Common myeloid progenitor, CD34-positive (primary cell): ENCODE data around the gene PCBD2.
A peak's percentile ranks its signal among the peaks of the same experiment; 100 is the strongest.

Experiments
- CTCF ChIA-PET: fragments of 350-600 bp; sonication (Branson Sonifier 250); formaldehyde crosslinking; loops from one replicate; lab custom pipeline; 2021; ENCODE audit warnings: antibody characterized with exemption; lab: Charles Lee
- POLR2A ChIA-PET: fragments of 350-600 bp; sonication (Branson Sonifier 250); formaldehyde crosslinking; loops from one replicate; lab custom pipeline; 2021; ENCODE audit warnings: antibody characterized with exemption; lab: Charles Lee
- DNase-seq, 3 donors: peaks; one replicate each; pipeline versions ENCODE4 v3.0.0 to v3.0.0-alpha.2; 2013
- H3K27ac ChIP-seq, 2 experiments: 1 replicate in 1 of 2; 2 replicates in 1 of 2; pipeline ENCODE4 v1.7.0; 2013; ENCODE audit warnings: inconsistent platforms in 2 of 2, low read length in 2 of 2, mild to moderate bottlenecking in 2 of 2, low read depth in 1 of 2, moderate library complexity in 1 of 2; ENCODE audit not compliant: severe bottlenecking in 2 of 2, insufficient read depth in 1 of 2, poor library complexity in 1 of 2
- H3K27me3 ChIP-seq, 5 experiments: replicated peaks in 2 of 5; 1 replicate in 3 of 5; 2 replicates in 2 of 5; pipeline versions ENCODE4 v1.6.1 to v1.7.0; 2013; ENCODE audit warnings: low read length in 4 of 5, mild to moderate bottlenecking in 2 of 5, moderate library complexity in 2 of 5, inconsistent platforms in 1 of 5; ENCODE audit not compliant: insufficient read depth in 5 of 5, control insufficient read depth in 4 of 5
- H3K36me3 ChIP-seq, 4 experiments: 1 replicate in 2 of 4; 2 replicates in 2 of 4; pipeline versions ENCODE4 v1.6.1 to v1.7.0; 2013; ENCODE audit warnings: low read length in 3 of 4, control low read depth in 1 of 4, mild to moderate bottlenecking in 1 of 4; ENCODE audit not compliant: control insufficient read depth in 4 of 4, insufficient read depth in 4 of 4
- H3K4me1 ChIP-seq, 4 experiments: 1 replicate in 3 of 4; 2 replicates in 1 of 4; pipeline versions ENCODE4 v1.6.1 to v1.7.1; 2013; ENCODE audit warnings: low read length in 3 of 4, mild to moderate bottlenecking in 3 of 4, control low read depth in 1 of 4, inconsistent platforms in 1 of 4, moderate library complexity in 1 of 4; ENCODE audit not compliant: control insufficient read depth in 4 of 4, insufficient read depth in 4 of 4; ENCODE audit errors: control extremely low read depth in 1 of 4
- H3K4me3 ChIP-seq, 7 experiments: 1 replicate in 4 of 7; 2 replicates in 3 of 7; pipeline versions ENCODE4 v1.5.1 to v1.7.0; 2013; ENCODE audit warnings: mild to moderate bottlenecking in 7 of 7, low read length in 6 of 7, moderate library complexity in 6 of 7, inconsistent platforms in 2 of 7, low read depth in 2 of 7, control low read depth in 1 of 7; ENCODE audit not compliant: insufficient read depth in 4 of 7, control insufficient read depth in 1 of 7; ENCODE audit errors: extremely low read depth in 1 of 7
- H3K9me3 ChIP-seq, 5 experiments: 1 replicate in 4 of 5; 2 replicates in 1 of 5; pipeline versions ENCODE4 v1.6.1 to v1.7.1; 2013; ENCODE audit warnings: low read length in 4 of 5, mild to moderate bottlenecking in 2 of 5, inconsistent platforms in 1 of 5, low read depth in 1 of 5, moderate library complexity in 1 of 5; ENCODE audit not compliant: control insufficient read depth in 4 of 5, insufficient read depth in 2 of 5; ENCODE audit errors: control extremely low read depth in 1 of 5
- WGBS: methylation state at CpG from one replicate; pipeline ENCODE4 v1.1.5; 2013; ENCODE audit not compliant: insufficient coverage; 5-methylcytosine and 5-hydroxymethylcytosine counted together

PCBD2 gene

GRCh38 chr5:134937526-134937925 is 32.6 kb downstream of the PCBD2 start:
- ChIA-PET CTCF (no interaction called here), POLR2A (no interaction called here)
- H3K4me3 ChIP-seq, result no peak overlapping the region
- 100% methylated on average over 7 of the region's 8 CpGs for WGBS
- no peaks in the 10 kb centered on the region for H3K4me1 ChIP-seq
- H3K27me3 ChIP-seq, result no peaks in the 10 kb centered on the region
- H3K27ac ChIP-seq, result no peak overlapping the region
- H3K9me3 ChIP-seq, result no peaks in the 10 kb centered on the region
- H3K36me3 ChIP-seq, result peaks cover 3 to 34% (median 21%) of the 10 kb centered on the region in 4 experiments
- no peak for DNase-seq

DNA sequence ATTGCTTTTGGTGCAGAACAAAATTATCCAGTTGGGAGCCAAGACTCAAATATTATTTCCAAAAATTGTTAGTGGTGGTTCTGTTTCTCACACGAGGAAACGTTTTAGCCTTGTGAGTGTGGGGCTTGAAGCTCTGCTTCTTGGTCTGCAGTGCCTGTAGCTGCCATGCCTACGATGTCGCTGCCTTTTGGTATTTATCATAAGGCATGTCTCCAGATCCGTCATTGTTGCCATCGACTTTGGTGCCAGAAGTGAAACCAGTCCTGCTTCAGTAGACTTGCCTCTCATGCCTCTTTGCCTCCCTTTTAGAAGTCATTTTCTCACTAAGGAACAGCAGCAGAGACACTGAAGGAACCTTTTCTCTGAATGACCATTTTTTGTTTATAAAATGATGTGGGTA is 33.1 kb downstream of the PCBD2 start:
- DNase-seq, result no peak
- Histone ChIP-seq H3K27ac (no peak overlapping the region), H3K9me3 (no peaks in the 10 kb centered on the region), H3K27me3 (no peaks in the 10 kb centered on the region), H3K4me1 (no peaks in the 10 kb centered on the region), H3K36me3 (peaks cover 3 to 34% (median 20%) of the 10 kb centered on the region in 4 experiments), H3K4me3 (no peak overlapping the region)
- WGBS, result 99% methylated on average over 6 of the region's 6 CpGs
- ChIA-PET POLR2A (no interaction called here), CTCF (interaction anchor here (1.1 kb wide), 1 partner anchor 10 kb away, joined by 3 read pairs; no protein-coding TSS in a partner anchor)

- Histone ChIP-seq H3K27me3 (no peaks in the 10 kb centered on the region), H3K27ac (no peak overlapping the region), H3K36me3 (peaks cover 3 to 34% (median 15%) of the 10 kb centered on the region in 4 experiments), H3K4me3 (no peak overlapping the region), H3K9me3 (no peaks in the 10 kb centered on the region), H3K4me1 (no peaks in the 10 kb centered on the region)
- WGBS, result 100% methylated on average over 1 of the region's 1 CpG
- no peak for DNase-seq
- CTCF ChIA-PET, result no interaction called here
- POLR2A ChIA-PET, result no interaction called here
These were observed 34.6 kb downstream of the PCBD2 start for GRCh38 chr5:134939500-134939899.

DNA sequence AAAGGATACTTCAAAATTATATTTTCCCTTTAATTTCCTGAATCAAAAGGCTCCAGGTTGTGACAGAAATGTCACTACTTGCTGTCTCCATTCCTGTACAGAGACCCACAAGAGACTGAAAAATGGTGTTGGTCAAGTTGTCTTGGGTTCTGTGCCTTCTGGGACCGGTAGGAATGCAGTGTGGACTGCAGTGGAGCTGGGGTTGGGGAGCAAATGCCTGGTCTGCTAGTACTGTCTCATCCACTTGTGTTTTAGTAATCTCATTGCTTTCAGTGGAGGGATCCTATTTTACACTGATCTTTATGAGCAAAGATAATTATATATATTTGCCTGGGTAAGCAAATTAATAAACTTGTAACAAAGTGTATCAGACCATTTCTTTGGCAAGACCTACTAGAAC is 38.6 kb downstream of the PCBD2 start:
- H3K4me1 ChIP-seq, result no peaks in the 10 kb centered on the region
- no peak overlapping the region for H3K4me3 ChIP-seq
- H3K9me3 ChIP-seq, result no peaks in the 10 kb centered on the region
- POLR2A ChIA-PET, result no interaction called here
- H3K27me3 ChIP-seq, result no peaks in the 10 kb centered on the region
- no peak overlapping the region for H3K27ac ChIP-seq
- CTCF ChIA-PET, result no interaction called here
- peaks cover 0 to 11% (median 1%) of the 10 kb centered on the region in 4 experiments for H3K36me3 ChIP-seq
- no CpG with 5 or more reads among the region's 1 CpG for WGBS
- no peak for DNase-seq

DNA sequence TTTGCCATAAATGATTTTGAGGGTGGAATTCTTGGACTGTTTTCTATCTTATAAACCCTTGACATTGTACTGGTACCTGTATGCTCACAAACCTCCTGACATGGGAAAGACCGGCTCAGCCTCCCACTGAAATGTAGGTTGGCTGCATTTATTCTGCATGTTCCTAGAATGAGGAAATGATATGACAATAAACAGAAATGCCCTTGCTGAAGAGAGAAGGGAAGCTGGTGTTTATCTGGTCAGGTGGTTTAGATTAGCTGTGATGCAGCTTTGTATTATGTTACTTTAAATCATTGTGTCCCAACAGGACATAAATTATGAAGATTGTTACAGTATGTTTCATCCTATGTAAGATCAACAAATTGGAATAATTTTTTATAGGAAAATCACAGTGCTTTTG is 39.7 kb downstream of the PCBD2 start:
- ChIA-PET POLR2A (no interaction called here), CTCF (interaction anchor here (1.2 kb wide), 1 partner anchor 13 kb away, joined by 4 read pairs; no protein-coding TSS in a partner anchor)
- DNase-seq, result peak in 2 of 3 donors; percentile 24 to 51
- no peaks in the 10 kb centered on the region for H3K9me3 ChIP-seq
- H3K36me3 ChIP-seq, result peaks cover 0 to 5% (median 1%) of the 10 kb centered on the region in 4 experiments
- no peaks in the 10 kb centered on the region for H3K4me1 ChIP-seq
- H3K27ac ChIP-seq, result no peak overlapping the region
- 25% methylated on average over 1 of the region's 1 CpG for WGBS
- H3K4me3 ChIP-seq, result no peak overlapping the region
- no peaks in the 10 kb centered on the region for H3K27me3 ChIP-seq

GRCh38 chr5:134945041-134945440 is 40.1 kb downstream of the PCBD2 start:
- Histone ChIP-seq H3K4me1 (no peaks in the 10 kb centered on the region), H3K27ac (no peak overlapping the region), H3K4me3 (no peak overlapping the region), H3K36me3 (peaks cover 0 to 4% (median 1%) of the 10 kb centered on the region in 4 experiments), H3K9me3 (no peaks in the 10 kb centered on the region), H3K27me3 (no peaks in the 10 kb centered on the region)
- POLR2A ChIA-PET, result no interaction called here
- CTCF ChIA-PET, result interaction anchor here (1.2 kb wide), 1 partner anchor 13 kb away, joined by 4 read pairs; no protein-coding TSS in a partner anchor
- WGBS, result no CpG with 5 or more reads among the region's 2 CpGs
- no peak for DNase-seq

DNA sequence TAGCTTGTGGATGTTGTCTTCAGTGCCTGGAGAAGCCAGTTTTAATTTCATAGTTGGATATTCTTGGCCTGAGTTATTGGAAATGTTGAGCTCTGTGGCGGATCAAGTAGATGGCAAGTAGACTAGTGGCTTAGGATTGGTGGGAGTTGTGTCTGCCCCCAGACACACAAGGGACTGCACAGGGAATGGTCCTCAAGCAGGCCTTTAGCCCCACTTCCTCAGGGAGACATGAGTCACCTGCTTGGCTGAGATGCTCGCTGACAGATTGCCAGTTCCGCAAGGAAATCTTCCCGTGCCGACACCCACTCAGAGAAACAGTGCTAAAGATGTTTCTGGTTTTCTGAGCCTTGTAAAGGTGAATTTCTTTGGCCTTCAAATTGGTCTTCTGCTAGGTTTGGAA is 44.0 kb downstream of the PCBD2 start:
- Histone ChIP-seq H3K4me1 (no peaks in the 10 kb centered on the region), H3K27ac (no peak overlapping the region), H3K27me3 (no peaks in the 10 kb centered on the region), H3K9me3 (peaks cover 0 to 5% (median 3%) of the 10 kb centered on the region in 5 experiments), H3K4me3 (no peak overlapping the region), H3K36me3 (peaks cover 0 to 3% (median 0%) of the 10 kb centered on the region in 4 experiments)
- ChIA-PET CTCF (no interaction called here), POLR2A (no interaction called here)
- DNase-seq, result no peak
- WGBS, result no CpG with 5 or more reads among the region's 5 CpGs
